WTC11 (cell line): ENCODE measurements around the gene VIPR2.

ENCODE experiments used
- ATF1 ChIP-seq: sonication (generic); formaldehyde crosslinking; IDR thresholded peaks from 2 replicates; pipeline ENCODE4 v1.8.1; 2023; ENCODE audit warnings: mild to moderate bottlenecking, moderate library complexity, missing genetic modification reagents
- CREB1 ChIP-seq: sonication (generic); formaldehyde crosslinking; IDR thresholded peaks from 2 replicates; pipeline ENCODE4 v1.8.0; 2023; ENCODE audit warnings: mild to moderate bottlenecking, missing genetic modification reagents
- CTCF ChIP-seq: fragments of 200-600 bp; IDR thresholded peaks from 2 replicates; pipeline ENCODE4 v1.8.0; 2022; ENCODE audit warnings: antibody characterized with exemption
- ELF4 ChIP-seq: sonication (generic); formaldehyde crosslinking; IDR thresholded peaks from 2 replicates; pipeline ENCODE4 v1.8.1; 2022; ENCODE audit warnings: low read depth, mild to moderate bottlenecking, moderate library complexity, missing genetic modification reagents
- MAX ChIP-seq: sonication (generic); formaldehyde crosslinking; IDR thresholded peaks from 2 replicates; pipeline ENCODE4 v1.8.0; 2022; ENCODE audit warnings: mild to moderate bottlenecking, missing genetic modification reagents
- NFYB ChIP-seq: sonication (generic); formaldehyde crosslinking; conservative IDR thresholded peaks from 2 replicates; pipeline ENCODE4 v1.8.0; 2022; ENCODE audit warnings: low read depth, missing genetic modification reagents
- NR1H2 ChIP-seq: sonication (generic); formaldehyde crosslinking; IDR thresholded peaks from 2 replicates; pipeline ENCODE4 v1.9.0; 2021; ENCODE audit warnings: mild to moderate bottlenecking, moderate library complexity, missing genetic modification reagents
- SMAD3 ChIP-seq: sonication (generic); formaldehyde crosslinking; IDR thresholded peaks from 2 replicates; pipeline ENCODE4 v1.8.0; 2022; ENCODE audit warnings: missing genetic modification reagents, mild to moderate bottlenecking, borderline replicate concordance
- USF2 ChIP-seq: sonication (generic); formaldehyde crosslinking; IDR thresholded peaks from 2 replicates; pipeline ENCODE4 v1.8.1; 2023; ENCODE audit warnings: mild to moderate bottlenecking, missing genetic modification reagents, moderate library complexity
- ZNF138 ChIP-seq: sonication (generic); formaldehyde crosslinking; conservative IDR thresholded peaks from 2 replicates; pipeline ENCODE4 v1.8.1; 2022; ENCODE audit warnings: mild to moderate bottlenecking, moderate library complexity, missing genetic modification reagents

- TF ChIP-seq CTCF (no peak), CREB1 (CRISPR knock-in tag) (no peak), NFYB (CRISPR knock-in tag) (no peak), SMAD3 (no peak), USF2 (CRISPR knock-in tag) (no peak), ELF4 (CRISPR knock-in tag) (no peak), ATF1 (no peak), NR1H2 (no peak), ZNF138 (CRISPR knock-in tag) (no peak), MAX (CRISPR knock-in tag) (no peak)
Observed at GRCh38 chr7:159013825-159014289, 130.8 kb downstream of the VIPR2 start.
